ENCODE measurements around the gene MBP.

GRCh38 chr18:77177009-77177408 lies 44.4 kb upstream of the MBP start:
- TF ChIP-seq CTCF (IDR thresholded peaks at IDR 0.05; ENCODE audit: low read depth, low read length), result no peak
- no peak for TF ChIP-seq MAX (IDR thresholded peaks at IDR 0.05; ENCODE audit: low read depth, low read length)
- no peak for TF ChIP-seq POLR2A (IDR thresholded peaks at IDR 0.05; ENCODE audit: extremely low read depth, insufficient read length)
- no peak for TF ChIP-seq MYC (IDR thresholded peaks at IDR 0.05; ENCODE audit: low read depth, low read length)
